GM12872 (cell line): ENCODE results near the gene MTOR.

ENCODE experiments used
- TF ChIP-seq, protein P1 (sequence below): IDR thresholded peaks from 3 replicates; pipeline ENCODE4 v1.5.1; 2011; ENCODE audit warnings: low read depth, mild to moderate bottlenecking, low read length, moderate library complexity; ENCODE audit not compliant: insufficient read depth

Gene MTOR

DNA sequence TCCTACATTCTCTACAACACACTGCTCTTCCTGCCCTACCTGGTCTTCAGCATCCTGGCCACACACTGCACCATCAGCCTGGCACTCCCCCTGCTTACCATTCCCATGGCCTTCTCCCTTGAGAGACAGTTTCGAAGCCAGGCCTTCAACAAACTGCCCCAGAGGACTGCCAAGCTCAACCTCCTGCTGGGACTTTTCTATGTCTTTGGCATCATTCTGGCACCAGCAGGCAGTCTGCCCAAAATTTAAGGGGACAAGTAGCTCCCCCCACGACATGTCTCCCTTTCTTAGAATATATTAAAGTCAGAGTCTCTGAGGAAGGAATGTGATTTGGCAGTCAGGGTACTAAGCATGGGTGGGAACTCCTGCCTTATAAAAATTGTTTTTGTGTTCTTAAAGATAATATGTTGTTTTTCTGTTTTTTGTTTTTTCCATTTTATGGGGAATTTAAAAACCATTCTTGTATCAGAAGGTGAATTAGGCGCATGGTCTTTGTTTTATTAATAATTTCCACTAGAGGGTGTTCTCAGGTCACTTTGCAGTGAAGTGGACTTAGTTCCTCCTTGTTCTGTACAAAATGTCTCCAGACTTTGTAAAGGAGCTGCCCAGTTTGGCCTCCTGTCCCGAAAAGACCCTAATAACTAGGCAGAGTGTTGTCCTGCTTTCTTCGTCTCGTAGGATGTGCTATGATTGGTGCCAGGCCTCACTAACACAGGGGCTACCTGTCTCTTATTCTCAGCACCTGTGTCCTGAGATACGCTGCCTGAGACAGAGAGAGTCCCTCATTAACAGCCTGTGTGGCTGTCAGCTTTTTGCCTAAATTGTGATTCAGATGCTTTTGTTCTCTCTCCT lies 23.8 kb upstream of the MTOR start:
- TF ChIP-seq, protein P1, sequence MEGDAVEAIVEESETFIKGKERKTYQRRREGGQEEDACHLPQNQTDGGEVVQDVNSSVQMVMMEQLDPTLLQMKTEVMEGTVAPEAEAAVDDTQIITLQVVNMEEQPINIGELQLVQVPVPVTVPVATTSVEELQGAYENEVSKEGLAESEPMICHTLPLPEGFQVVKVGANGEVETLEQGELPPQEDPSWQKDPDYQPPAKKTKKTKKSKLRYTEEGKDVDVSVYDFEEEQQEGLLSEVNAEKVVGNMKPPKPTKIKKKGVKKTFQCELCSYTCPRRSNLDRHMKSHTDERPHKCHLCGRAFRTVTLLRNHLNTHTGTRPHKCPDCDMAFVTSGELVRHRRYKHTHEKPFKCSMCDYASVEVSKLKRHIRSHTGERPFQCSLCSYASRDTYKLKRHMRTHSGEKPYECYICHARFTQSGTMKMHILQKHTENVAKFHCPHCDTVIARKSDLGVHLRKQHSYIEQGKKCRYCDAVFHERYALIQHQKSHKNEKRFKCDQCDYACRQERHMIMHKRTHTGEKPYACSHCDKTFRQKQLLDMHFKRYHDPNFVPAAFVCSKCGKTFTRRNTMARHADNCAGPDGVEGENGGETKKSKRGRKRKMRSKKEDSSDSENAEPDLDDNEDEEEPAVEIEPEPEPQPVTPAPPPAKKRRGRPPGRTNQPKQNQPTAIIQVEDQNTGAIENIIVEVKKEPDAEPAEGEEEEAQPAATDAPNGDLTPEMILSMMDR, result peak; percentile 15; the same call in 1 of the 3 replicates

DNA sequence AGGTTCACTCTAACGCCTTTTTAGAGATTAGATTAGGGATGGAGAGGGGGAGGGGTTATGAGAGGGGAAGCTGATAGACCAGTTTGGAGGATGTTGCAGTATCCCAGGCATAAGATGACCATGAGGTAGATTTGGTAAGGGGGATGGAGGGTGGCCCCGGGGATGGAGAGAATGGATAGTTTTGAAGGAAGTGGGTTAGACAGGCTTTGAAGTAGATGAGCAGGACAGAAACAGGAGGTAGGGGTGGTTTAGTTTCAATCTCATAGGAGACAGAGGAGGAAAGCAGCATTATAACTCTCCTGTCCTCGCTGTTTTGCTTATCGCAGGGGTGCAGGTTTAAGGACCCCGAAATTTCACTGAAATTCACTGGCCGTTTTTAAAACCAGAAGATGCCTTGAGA lies 22.4 kb upstream of the MTOR start:
- TF ChIP-seq, protein P1, result no peak

DNA sequence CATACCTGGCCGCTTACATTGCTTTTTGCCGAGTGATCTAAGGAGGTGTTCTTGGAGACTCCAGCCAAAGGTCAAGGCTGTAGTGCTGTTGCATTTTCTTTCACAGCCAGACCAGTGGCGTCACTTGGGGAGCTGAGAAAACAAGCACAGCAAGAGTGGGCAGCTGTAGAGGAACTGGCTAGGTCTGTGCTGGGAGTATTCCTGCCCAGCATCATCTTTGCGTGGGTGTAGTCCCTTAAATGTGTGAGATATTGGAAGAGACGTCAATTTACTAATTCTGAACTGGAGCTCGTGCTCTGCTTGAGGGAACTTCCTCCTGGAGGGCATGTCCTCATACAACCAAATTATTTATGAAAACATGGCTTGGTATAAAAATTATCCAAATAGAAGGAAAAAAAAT lies 20.8 kb upstream of the MTOR start:
- TF ChIP-seq, protein P1, result no peak

DNA sequence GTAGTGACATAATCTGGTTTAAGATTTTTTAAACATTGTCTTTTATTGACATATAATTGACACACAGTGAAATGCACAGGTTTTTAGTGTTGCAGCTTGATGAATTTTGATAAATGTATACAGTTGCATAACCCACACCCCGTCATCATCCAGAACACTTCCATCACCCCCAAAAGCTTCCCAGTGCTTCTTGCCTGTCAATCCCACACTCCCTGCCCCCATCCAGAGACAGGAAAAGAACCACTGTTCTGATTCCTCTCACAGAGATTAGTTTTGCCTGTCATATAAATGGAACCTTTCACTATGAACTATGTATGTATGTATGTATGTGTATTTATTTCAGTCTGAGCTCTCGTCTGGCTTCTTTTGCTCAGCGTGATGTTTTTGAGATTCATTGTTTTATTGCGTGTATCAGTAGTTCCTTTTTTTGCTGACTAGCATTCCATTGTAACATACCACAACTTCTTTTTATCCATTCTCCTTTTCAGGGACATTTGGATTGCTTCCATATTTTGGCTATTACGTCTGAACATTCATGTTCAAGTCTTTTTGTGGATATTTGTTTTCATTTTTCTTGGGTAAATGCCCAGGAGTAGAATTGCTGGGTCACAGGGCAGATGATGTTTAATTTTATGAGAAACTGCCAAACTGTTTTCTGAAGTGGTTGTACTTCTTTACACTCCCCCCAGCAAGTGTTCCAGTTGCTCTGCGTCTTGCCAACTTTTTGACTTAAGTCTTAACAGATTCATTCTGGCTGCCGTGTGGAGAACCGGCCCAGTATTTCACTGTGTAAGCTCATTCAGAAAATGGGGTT lies 19.4 kb upstream of the MTOR start:
- TF ChIP-seq, protein P1, result no peak

DNA sequence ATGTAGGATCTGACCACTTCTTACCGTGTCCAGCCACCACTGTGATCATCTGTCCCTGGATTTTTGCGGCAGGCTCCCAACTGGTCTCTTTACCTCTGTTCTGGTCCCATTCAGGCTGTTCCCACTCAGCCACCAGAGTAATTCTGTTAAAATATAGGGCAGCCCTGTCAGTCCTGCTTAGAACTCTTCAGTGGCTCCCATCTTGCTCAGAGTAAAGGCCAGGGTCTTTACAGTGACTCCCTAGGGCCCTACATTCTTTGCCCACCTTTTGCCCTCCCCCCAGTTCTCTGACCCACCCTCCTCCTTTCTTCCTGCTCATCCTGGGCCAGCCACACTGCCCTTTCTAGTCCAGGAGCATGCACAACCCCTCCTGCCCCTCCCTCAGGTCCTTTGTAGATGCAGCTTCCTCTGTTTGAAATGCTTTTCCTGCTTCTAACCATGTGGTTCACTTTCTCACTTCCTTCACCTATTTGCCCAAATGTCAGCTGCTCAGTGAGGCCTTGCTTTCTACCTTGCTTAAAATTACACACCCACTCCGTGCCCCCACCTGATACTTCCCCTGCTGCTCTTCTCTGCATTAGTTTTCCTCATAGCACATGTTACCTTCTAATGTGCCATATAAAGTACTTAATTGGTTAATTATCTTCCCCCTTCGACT lies 18.5 kb upstream of the MTOR start:
- TF ChIP-seq, protein P1, result no peak

DNA sequence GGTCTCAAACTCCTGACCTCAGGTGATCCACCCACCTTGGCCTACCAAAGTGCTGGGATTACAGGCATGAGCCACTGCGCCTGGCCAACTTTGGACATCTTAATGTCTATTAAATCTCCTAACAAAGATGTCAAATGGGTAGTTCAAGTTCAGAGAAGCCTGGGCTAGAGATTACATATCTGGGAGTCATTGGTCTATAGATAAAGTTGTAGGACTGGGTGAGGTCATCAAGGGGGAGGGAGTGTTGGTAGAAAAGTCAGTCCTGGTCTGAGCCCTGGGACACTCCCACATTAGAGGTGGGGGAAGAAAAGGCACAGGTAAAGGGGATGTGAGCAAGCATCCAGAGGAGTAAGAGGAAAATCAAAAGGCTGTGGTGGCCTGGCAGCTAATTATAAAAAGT lies 17.3 kb upstream of the MTOR start:
- TF ChIP-seq, protein P1, result no peak

DNA sequence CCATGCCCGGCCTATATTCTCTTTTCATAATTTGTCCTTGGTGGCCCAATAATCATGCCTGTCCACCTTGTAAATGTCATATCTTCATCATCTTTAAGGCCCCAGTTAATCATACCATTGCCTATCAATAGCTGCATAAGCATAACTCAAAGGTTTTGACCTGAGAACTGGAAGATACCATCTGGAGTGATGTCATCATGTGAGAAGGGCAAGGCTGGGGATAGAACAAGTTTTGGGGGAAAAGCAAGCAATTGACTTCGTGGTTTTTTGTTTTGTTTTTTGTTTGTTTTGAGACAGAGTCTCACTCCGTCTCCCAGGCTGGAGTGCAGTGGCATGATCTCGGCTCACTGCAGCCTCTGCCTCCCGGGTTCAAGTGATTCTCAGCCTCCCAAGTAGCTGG lies 16.8 kb upstream of the MTOR start:
- TF ChIP-seq, protein P1, result no peak
